ENCODE data around the gene EML6. TPM values are rescaled to one million over a fixed set of nuclear protein-coding genes. Genes with fewer than 3 reads are reported as not detected.

Gene EML6
- polyA plus RNA-seq, 2 of the 4 experiments (the other 2 are of a cell fraction): 1.4 to 1.5 TPM

DNA sequence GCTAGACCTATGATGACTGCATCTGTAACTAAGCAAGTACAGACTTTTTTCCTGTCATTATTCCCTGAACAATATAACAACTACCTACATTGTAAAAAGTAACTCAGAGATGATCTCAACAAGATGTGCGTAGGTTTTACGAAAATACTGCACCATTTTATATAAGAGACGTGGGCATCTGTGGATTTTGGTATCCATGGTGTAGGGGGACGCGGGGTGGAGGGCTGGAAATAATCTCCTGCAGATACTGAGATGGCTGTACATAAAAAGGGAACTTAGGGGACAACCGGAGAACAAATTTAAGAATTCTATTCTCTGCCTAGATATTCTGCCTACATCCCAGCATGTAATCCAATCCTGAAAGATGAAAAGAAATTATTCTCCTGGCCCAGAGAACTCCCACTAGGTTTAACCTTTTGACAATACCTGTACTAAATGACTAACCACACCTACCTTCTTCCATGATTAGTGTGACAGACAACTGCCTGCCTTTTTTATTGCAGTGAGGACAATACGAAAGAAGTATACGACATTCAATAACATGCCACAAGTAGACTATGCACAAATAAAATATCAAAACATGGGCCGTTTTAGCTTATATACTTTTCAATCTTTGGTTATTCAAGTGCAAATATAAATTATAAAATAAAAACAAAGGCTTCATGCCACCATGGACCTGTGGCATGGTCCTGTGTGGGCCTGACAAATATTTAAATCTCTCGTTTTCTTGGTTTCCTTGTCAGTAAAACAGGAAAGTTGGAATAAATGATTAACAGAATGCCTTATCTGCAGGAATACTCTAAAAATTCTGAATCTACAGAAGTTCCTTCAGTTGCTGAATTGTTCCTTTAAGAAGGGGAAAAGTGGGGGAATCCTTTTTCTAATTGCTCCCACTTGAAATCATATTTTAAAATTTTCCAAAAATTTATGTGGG lies 280.5 kb downstream of the EML6 start (continued):
- no peak for TF ChIP-seq RAD21 (conservative IDR thresholded peaks at IDR 0.05 in 1 of 2, IDR thresholded peaks at IDR 0.05 in 1 of 2)
- TF ChIP-seq, protein P1, sequence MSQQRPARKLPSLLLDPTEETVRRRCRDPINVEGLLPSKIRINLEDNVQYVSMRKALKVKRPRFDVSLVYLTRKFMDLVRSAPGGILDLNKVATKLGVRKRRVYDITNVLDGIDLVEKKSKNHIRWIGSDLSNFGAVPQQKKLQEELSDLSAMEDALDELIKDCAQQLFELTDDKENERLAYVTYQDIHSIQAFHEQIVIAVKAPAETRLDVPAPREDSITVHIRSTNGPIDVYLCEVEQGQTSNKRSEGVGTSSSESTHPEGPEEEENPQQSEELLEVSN (IDR thresholded peaks at IDR 0.05; ENCODE audit: borderline replicate concordance, low read depth): no peak

DNA sequence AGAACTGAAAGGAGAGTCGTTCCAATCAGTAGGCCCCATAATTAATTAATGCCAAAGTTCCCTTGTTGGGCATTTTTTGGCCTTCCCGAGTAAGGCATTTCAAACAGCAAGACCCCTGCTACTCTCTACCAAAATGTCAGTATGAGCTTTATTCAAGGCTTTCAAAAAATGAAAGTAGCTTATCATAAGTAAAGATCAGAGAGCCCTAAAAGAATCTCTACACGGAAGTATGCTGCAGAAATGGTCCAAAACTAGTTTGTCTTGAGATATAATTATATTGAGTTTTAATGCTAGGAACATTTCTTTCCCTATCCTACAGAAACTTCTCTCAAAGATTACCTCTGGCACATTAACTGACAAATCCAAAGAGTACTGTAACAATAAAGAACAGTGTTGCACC lies 282.8 kb downstream of the EML6 start:
- Histone ChIP-seq H3K4me2 (peak overlapping the region; percentile 22; the same call in 2 of the 3 replicates), H3K27ac (no peak overlapping the region), H3K4me3 (no peak overlapping the region), H3K9me3 (no peaks in the 10 kb centered on the region), H3K4me1 (peaks cover 87% of the 10 kb centered on the region)
- 75% methylated on average over 3 of the region's 3 CpGs for WGBS (ENCODE audit: missing lambda C conversion rate)
- DNase-seq (ENCODE audit: low read depth in 1 of 2, low spot score in 1 of 2) (no peak), FAIRE-seq (no peak), ATAC-seq (no peak)
- TF ChIP-seq HEYL (CRISPR knock-in tag; IDR thresholded peaks at IDR 0.05): no peak
- no peak for TF ChIP-seq CBX8 (IDR thresholded peaks at IDR 0.05)
- TF ChIP-seq TP53 (CRISPR knock-in tag; IDR thresholded peaks at IDR 0.05): no peak
- POLR2A ChIA-PET: interaction anchor here (0.6 kb wide), 1 partner anchor 28 kb away, joined by 3 read pairs; no protein-coding TSS in a partner anchor
- CTCF ChIA-PET: interaction anchor here (0.9 to 16.6 kb wide), 5 partner anchors 9 to 168 kb away, joined by 3 to 351 read pairs (median 5); no protein-coding TSS in a partner anchor

DNA sequence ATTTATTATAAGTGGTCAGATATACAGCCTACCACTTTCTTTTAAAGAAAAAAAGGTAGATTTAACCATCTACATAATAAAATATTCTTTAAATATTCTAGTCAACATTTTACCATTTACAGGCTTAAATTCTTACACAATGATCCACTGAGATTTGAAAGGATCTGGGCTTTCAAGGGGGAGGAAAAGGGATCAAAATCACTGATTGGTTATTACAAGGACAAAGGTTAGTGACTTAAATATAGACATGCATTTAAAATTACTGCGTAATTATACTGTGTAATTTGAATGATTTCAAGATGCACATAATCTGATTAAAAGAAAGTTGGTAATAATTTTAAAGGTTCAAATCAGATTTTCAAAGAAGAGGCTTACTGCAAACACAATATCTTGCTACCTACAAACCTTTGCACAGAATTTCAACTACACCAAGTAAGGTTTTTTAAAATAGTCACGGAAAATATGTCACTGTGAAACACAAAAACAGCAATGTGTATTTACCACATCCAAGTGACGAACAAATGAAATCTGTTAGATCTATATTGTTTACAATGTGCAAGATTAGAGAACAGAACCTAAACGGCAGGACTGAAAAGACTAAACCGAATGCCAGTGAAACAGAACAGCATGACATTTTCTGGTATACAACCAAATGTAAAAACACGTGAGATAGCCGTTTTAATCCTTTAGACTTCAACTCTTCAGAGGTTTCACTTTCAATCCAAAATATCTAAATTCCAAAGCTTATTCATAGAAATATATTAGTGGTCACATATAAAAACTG lies 286.0 kb downstream of the EML6 start:
- ATAC-seq: no peak
- ChIA-PET CTCF (interaction anchor here (0.7 to 16.6 kb wide), 8 partner anchors 10 to 161 kb away, joined by 3 to 351 read pairs (median 4); no protein-coding TSS in a partner anchor), POLR2A (interaction anchor here (1.9 kb wide), 1 partner anchor 41 kb away, joined by 4 read pairs; the partner anchor contains the start of gene RTN4)
- Histone ChIP-seq H3K9me3 (no peaks in the 10 kb centered on the region), H3K4me1 (peaks cover 96% of the 10 kb centered on the region), H3K4me3 (peak overlapping the region; percentile 15; the same call in 2 of the 3 replicates), H3K27ac (peak overlapping the region; percentile 1 to 68; a peak in 4 of 6 replicates), H3K4me2 (peak overlapping the region; percentile 80)
- 53% methylated on average over 7 of the region's 7 CpGs for WGBS (ENCODE audit: missing lambda C conversion rate)
- peak; percentile 36 for FAIRE-seq
- TF ChIP-seq JUN (IDR thresholded peaks at IDR 0.05): 0 out of 5 replicates have a peak, but pooled peaks of 1 of the 2 experiments have one; percentile 46
- TF ChIP-seq HOXB13 (CRISPR knock-in tag; IDR thresholded peaks at IDR 0.05; ENCODE audit: low read depth): no peak
- DNase-seq (ENCODE audit: low read depth in 1 of 2, low spot score in 1 of 2): no peak

DNA sequence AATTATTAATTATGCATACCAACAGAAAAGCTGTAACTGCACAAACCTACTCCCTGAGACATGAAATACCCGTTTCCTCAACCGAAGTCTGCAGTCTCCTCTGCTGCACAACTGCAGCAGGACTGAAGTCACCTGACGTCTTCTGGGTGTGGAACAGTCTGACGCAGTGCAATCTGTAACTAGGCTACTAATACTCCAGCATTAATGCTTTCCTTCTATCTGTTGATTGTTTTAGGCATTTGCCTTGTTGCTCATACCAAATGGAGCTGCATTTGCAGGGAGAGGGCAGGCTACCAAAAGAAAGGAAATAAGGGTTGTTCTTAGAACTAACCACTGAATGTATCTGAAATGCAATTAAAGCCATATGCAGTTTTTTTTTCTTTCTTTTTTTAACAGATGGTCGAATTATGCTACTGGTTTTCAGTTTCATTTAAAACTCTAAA lies 286.7 kb downstream of the EML6 start:
- peak overlapping the region; percentile 15; the same call in 2 of the 3 replicates for H3K4me3 ChIP-seq
- ATAC-seq: peak; percentile 76 to 81
- TF ChIP-seq, protein P2, sequence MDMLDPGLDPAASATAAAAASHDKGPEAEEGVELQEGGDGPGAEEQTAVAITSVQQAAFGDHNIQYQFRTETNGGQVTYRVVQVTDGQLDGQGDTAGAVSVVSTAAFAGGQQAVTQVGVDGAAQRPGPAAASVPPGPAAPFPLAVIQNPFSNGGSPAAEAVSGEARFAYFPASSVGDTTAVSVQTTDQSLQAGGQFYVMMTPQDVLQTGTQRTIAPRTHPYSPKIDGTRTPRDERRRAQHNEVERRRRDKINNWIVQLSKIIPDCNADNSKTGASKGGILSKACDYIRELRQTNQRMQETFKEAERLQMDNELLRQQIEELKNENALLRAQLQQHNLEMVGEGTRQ (IDR thresholded peaks at IDR 0.05): peak; percentile 56
- TF ChIP-seq, protein P3, sequence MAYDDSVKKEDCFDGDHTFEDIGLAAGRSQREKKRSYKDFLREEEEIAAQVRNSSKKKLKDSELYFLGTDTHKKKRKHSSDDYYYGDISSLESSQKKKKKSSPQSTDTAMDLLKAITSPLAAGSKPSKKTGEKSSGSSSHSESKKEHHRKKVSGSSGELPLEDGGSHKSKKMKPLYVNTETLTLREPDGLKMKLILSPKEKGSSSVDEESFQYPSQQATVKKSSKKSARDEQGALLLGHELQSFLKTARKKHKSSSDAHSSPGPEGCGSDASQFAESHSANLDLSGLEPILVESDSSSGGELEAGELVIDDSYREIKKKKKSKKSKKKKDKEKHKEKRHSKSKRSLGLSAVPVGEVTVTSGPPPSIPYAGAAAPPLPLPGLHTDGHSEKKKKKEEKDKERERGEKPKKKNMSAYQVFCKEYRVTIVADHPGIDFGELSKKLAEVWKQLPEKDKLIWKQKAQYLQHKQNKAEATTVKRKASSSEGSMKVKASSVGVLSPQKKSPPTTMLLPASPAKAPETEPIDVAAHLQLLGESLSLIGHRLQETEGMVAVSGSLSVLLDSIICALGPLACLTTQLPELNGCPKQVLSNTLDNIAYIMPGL (CRISPR knock-in tag; IDR thresholded peaks at IDR 0.05; ENCODE audit: borderline replicate concordance): no peak
- peak; percentile 78; the same call in 1 of the 2 replicates for TF ChIP-seq POLR2AphosphoS2 (conservative IDR thresholded peaks at IDR 0.05; ENCODE audit: low read length)
- no peak for FAIRE-seq
- peaks cover 94% of the 10 kb centered on the region for H3K4me1 ChIP-seq
- POLR2A ChIA-PET: interaction anchor here (1.9 kb wide), 1 partner anchor 40 kb away, joined by 4 read pairs; the partner anchor contains the start of gene RTN4
- CTCF ChIA-PET: interaction anchor here (1.0 to 16.6 kb wide), 8 partner anchors 11 to 160 kb away, joined by 3 to 351 read pairs (median 4); no protein-coding TSS in a partner anchor
- peak overlapping the region; percentile 80 for H3K4me2 ChIP-seq
- WGBS (ENCODE audit: missing lambda C conversion rate): 6% methylated on average over 5 of the region's 5 CpGs
- DNase-seq (ENCODE audit: low read depth in 1 of 2, low spot score in 1 of 2): peak; percentile 26 to 67
- H3K9me3 ChIP-seq: no peaks in the 10 kb centered on the region
- peak overlapping the region; percentile 1 to 68; a peak in 4 of 6 replicates for H3K27ac ChIP-seq

Measured in A549 (cell line).